GM21825 (cell line): Measurements from ENCODE around the gene AKAP6.
A peak's percentile ranks its signal among the peaks of the same experiment; 100 is the strongest.

ENCODE experiments used
- ATAC-seq: cut with Tn5 transposase; IDR thresholded peaks from one replicate; pipeline ENCODE4 v1.9.1; 2021; ENCODE audit warnings: mild to moderate bottlenecking, moderate library complexity; ENCODE audit not compliant: unreplicated experiment

Gene AKAP6

DNA sequence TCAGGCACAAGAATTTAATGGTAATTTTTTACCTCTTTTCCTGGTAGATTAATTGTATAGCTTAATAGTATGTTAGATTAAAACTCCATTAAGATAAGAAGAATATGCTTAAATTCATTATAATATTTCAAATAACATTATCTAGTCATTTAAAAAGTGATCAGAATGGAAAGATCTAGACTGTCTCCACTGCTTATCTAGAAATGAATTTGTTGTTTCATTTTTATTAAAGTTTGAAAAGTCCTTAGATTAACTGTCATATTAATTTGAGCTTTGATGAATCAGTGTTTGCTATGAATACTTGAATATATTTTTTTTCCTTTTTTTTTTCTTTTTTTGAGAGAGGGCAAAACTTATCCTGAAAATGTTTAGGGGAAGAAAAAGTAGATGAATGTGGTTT is 373.0 kb downstream of the AKAP6 start:
- no peak for ATAC-seq

DNA sequence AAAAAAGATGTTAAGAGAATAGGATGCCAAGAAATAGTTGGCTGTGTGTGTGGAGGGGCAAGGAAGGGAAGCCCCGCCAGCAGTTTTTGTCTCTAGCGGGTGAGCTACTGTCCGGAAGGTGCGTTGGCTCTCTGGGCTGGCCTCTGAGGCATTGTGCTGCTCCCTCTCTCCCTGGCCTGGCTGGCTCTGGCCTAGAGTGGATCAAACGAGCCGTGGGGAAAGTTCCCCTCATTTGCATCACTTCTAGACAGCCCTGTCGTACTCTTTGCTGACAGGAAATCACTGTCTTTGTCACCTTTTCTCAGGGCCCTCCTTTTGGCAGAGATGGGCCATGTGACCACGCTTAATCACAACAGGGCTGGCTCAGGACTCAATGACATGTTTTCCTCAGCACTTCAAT is 373.5 kb downstream of the AKAP6 start:
- ATAC-seq, result peak; percentile 92

GRCh38 chr14:32703183-32703621 is 374.1 kb downstream of the AKAP6 start:
- no peak for ATAC-seq

DNA sequence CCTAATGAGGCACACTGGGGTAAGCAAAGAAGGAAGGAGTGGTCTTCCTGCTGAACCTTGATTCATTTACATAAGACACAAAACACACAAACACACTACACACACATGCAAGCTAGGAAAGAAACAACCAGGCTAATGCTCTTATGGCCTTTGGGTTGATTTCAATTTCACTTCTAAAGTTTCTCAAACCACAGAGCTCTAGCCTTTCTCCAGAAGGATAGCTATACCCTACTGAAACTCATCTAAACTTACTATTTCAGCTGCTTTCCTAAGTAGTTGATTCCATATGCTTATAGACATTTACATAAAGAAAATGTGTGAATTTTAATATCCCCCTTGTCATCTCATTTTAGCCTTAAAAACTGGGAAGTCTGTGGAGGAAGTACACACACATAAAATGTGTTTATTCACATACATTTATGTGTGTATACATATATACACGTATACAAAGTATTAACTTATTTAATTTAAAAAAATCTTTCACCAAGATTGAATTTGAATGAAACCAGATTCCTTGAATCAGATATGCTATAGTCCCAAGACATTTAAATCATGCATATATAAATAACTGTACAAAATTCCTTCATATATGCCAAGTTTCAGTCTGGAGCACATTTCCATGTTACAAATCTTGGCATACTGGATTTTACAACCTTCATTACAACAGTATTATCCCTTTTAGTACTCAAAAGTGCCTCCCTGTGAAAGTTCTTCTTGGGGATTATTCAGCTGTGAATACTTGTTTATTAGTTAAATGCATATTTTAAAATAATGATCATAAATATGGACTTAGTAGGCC is 377.8 kb downstream of the AKAP6 start:
- no peak for ATAC-seq

GRCh38 chr14:32707742-32708500 is 378.8 kb downstream of the AKAP6 start:
- no peak for ATAC-seq

DNA sequence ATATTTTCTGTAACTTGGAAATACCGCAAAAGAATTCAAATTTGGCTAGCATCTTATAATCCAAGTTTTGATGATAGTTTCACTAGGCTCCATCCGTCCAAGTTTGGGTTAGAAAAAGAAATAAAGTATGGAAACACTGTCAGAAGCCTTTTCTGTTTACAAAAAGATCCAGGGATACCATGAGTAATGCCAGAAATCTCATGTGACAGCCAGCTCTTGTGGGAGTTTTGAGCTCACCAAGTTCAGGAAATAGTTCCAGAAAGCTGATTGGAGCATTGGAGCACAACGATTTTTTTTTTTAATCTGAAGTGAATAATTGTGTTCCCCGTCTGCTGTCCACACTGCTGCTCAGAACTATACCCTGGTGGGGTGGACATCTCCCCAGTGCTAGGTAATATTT is 379.9 kb downstream of the AKAP6 start:
- ATAC-seq, result no peak

DNA sequence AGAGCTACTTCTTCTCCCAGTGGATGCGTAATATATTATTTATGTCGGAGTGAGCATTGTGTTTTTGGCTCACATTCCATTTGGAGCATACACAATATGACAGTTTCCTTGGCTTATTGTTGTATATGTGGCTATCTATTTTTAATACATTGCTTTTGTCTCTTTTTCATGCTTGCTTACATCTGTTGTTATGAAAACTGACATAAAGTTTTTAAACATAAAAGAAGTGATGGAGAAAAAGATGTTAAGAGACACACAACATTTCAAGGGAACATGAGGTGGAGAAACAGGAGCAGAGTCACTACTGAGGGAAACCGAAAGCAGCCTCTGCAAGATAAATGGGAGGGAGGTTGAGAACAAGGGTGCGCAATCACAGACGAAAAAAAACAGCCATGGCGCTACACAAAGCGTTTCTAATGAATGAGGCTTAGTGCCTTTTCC is 381.2 kb downstream of the AKAP6 start:
- no peak for ATAC-seq

GRCh38 chr14:32710731-32711680 is 381.9 kb downstream of the AKAP6 start:
- ATAC-seq, result no peak

GRCh38 chr14:32713856-32714255 is 384.8 kb downstream of the AKAP6 start:
- no peak for ATAC-seq

GRCh38 chr14:32719601-32720000 is 390.5 kb downstream of the AKAP6 start:
- ATAC-seq, result no peak

- no peak for ATAC-seq
These were observed 391.8 kb downstream of the AKAP6 start for GRCh38 chr14:32720927-32721326.

DNA sequence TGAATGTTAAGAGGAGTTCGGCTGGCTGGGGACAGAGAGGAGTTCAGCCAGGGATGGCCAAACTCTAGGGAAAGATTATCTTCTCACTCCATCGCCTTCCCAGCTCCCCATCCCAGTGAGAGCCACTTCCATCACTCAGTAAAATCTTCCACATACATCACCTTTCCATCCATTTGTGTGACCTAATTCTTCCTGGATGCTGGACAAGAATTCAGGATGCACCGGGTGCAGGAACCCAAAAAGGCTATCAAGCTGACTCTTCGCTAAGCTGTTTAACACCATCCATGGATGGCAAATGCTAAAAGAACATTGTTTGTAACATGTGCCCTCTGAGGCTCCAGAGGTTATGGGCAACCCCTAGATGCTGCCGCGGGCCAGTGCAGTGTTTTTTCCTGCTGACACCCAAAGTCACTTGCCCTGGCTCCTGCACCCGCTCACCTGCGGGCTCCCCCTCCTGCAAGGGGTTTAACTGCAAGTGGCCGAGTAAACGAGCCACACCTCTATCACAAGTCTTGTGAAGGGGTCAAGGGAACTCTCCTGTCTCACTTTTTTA is 393.6 kb downstream of the AKAP6 start:
- ATAC-seq, result no peak

GRCh38 chr14:32724867-32725471 is 395.9 kb downstream of the AKAP6 start:
- ATAC-seq, result no peak

DNA sequence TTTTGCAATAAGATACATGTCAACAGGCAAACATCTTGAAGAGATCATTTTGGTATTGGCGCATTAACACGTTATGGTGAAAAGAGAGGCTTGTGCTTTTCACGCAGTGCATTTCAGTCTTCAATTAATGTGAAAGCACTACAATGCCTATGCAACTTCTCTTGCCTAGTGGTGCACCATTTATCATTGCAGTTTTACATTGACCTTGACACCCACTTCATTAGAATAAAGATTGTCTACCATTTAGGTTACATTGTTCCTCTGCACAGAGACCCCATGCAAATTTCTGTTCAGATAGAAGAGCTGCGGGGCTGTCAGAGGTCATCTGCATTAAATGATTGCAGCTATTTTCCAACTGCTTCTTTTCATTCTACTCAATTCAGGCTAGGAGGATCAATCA is 397.4 kb downstream of the AKAP6 start:
- ATAC-seq, result no peak

DNA sequence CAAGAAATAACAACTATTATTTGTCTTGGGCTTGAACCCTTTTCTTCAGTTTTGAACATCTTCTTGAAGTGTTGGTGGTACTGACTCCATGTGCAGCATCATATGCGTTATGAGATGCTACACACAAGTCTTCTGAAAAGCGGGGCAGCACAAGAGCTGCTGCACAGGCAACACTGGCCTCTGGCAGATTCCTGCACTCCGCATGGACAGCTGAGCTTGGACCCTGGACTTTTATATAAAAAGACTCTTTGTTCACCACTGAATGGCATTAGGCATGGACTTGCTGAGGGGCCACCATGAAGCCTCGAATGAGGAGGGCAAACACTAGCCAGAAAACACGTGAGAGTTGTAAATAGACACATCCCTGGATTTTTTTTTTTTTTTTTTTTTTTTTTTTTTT is 398.7 kb downstream of the AKAP6 start:
- no peak for ATAC-seq

DNA sequence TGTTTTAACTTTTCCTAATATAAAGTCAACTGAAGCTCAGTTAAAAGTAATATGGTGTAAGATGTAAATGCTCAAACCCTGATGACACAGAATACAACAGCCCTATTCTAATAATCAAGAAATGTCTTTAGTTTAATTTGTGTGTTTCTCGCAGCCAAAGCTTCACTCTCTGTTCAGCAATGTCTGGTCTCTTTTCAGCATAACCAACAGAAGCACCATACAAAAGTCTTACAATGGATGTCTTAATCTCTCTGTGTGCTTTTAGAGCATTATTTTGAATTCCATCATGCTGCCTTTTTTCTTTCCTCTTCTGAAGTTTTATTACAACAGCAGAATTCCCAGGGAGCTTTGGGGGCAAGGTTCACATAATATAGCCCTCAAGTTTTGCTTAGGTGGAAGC is 399.4 kb downstream of the AKAP6 start:
- ATAC-seq, result no peak

- no peak for ATAC-seq
These were observed 399.9 kb downstream of the AKAP6 start for GRCh38 chr14:32728976-32729375.

- ATAC-seq, result no peak
These were observed 402.2 kb downstream of the AKAP6 start for GRCh38 chr14:32731249-32731648.

- ATAC-seq, result no peak
These were observed 403.9 kb downstream of the AKAP6 start for GRCh38 chr14:32733015-32733414.

DNA sequence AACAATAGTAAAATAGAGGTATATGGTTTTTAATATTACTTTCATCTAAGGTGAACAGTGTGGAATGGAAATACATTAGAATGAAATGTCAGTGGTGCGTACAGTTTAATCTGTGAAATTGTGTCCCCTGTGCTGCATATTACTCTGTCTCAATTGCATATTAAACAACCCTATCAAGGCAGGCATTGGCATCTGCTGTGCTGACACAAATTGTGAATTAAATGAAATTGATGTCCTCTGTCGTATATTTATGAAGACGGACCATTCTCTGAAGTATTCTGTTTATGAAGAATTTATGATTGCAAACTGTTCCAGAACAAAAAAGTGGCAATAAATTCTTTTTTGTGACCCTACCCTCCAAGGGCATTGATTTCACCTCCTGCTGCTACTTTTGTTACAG is 405.2 kb downstream of the AKAP6 start:
- ATAC-seq, result no peak
